NCI-H2196 (cell line): ENCODE measurements around the gene PODXL2.
"Not testable (repeated sequence)": the region's sequence is repeated elsewhere in the genome, so short reads cannot be mapped to it uniquely, and the experiment has no call there.

Experiments used
- DNase-seq: peaks from one replicate; lab custom pipeline; 2025; ENCODE audit not compliant: unreplicated experiment; lab: John Stamatoyannopoulos, UW

The PODXL2 gene

GRCh38 chr3:127688416-127689265 lies 59.7 kb downstream of the PODXL2 start:
- no peak for DNase-seq

GRCh38 chr3:127689266-127689860 lies 60.4 kb downstream of the PODXL2 start:
- no peak for DNase-seq

GRCh38 chr3:127690106-127690505 lies 61.1 kb downstream of the PODXL2 start:
- no peak for DNase-seq

- peak; percentile 39 for DNase-seq
Measured at GRCh38 chr3:127690823-127691452, 62.0 kb downstream of the PODXL2 start.

GRCh38 chr3:127691489-127691888 lies 62.5 kb downstream of the PODXL2 start:
- DNase-seq, result no peak

- no peak for DNase-seq
Measured at GRCh38 chr3:127691974-127692373, 63.0 kb downstream of the PODXL2 start.

GRCh38 chr3:127692501-127693335 lies 63.7 kb downstream of the PODXL2 start:
- no peak for DNase-seq

- no peak for DNase-seq
Measured at GRCh38 chr3:127693336-127693843, 64.4 kb downstream of the PODXL2 start.

- peak; percentile 97 for DNase-seq
Measured at GRCh38 chr3:127694467-127695215, 65.7 kb downstream of the PODXL2 start.

- peak; percentile 91 for DNase-seq
Measured at GRCh38 chr3:127697551-127698240, 68.7 kb downstream of the PODXL2 start.

GRCh38 chr3:127698286-127698685 lies 69.3 kb downstream of the PODXL2 start:
- no peak for DNase-seq

GRCh38 chr3:127698691-127699415 lies 69.9 kb downstream of the PODXL2 start:
- no peak for DNase-seq

- DNase-seq, result no peak
Measured at GRCh38 chr3:127699416-127700300, 70.7 kb downstream of the PODXL2 start.

- DNase-seq, result no peak
Measured at GRCh38 chr3:127700406-127700805, 71.4 kb downstream of the PODXL2 start.

- DNase-seq, result no peak
Measured at GRCh38 chr3:127701280-127701911, 72.4 kb downstream of the PODXL2 start.

GRCh38 chr3:127702151-127702578 lies 73.2 kb downstream of the PODXL2 start:
- DNase-seq, result no peak

- DNase-seq, result not testable (repeated sequence)
Measured at GRCh38 chr3:127704840-127705239, 75.9 kb downstream of the PODXL2 start.
